PFSK-1 (cell line): Measurements from ENCODE around the gene RAD54L.

Experiments
- POLR2AphosphoS5 ChIP-seq: IDR thresholded peaks from 2 replicates; pipeline ENCODE4 v1.6.1; 2012; ENCODE audit warnings: low read depth, mild to moderate bottlenecking, control low read depth, low read length, moderate library complexity
- SIN3A ChIP-seq: IDR thresholded peaks from 2 replicates; pipeline ENCODE4 v1.6.1; 2012; ENCODE audit warnings: mild to moderate bottlenecking, low read length, moderate library complexity, borderline replicate concordance; ENCODE audit not compliant: insufficient read depth

DNA sequence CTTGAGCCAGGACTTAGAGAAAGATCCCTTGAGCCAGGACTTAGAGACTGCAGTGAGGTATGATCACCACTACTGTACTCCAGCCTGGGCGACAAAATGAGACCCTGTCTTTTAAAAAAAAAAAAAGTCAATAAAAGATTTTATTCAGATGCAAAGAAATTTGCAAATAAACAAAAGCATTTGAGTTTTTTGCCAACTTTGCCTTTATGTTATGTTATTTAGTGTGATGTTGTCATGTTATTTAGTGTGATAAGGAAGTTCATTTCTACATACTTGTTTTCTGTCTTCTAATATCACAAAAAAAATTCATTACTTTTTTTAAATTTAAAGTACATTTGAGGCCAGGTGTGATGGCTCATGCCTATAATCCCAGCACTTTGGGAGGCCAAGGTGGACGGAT lies 9.0 kb downstream of the RAD54L start:
- TF ChIP-seq SIN3A (no peak), POLR2AphosphoS5 (no peak)
